GM18867 (cell line): ENCODE measurements around the gene FRG2C.
"Not testable (repeated sequence)": the region's sequence is repeated elsewhere in the genome, so short reads cannot be mapped to it uniquely, and the experiment has no call there.

Experiments used
- ATAC-seq: cut with Tn5 transposase; IDR thresholded peaks from one replicate; pipeline ENCODE4 v1.9.1; 2021; ENCODE audit warnings: mild to moderate bottlenecking, moderate library complexity; ENCODE audit not compliant: unreplicated experiment

The FRG2C gene

DNA sequence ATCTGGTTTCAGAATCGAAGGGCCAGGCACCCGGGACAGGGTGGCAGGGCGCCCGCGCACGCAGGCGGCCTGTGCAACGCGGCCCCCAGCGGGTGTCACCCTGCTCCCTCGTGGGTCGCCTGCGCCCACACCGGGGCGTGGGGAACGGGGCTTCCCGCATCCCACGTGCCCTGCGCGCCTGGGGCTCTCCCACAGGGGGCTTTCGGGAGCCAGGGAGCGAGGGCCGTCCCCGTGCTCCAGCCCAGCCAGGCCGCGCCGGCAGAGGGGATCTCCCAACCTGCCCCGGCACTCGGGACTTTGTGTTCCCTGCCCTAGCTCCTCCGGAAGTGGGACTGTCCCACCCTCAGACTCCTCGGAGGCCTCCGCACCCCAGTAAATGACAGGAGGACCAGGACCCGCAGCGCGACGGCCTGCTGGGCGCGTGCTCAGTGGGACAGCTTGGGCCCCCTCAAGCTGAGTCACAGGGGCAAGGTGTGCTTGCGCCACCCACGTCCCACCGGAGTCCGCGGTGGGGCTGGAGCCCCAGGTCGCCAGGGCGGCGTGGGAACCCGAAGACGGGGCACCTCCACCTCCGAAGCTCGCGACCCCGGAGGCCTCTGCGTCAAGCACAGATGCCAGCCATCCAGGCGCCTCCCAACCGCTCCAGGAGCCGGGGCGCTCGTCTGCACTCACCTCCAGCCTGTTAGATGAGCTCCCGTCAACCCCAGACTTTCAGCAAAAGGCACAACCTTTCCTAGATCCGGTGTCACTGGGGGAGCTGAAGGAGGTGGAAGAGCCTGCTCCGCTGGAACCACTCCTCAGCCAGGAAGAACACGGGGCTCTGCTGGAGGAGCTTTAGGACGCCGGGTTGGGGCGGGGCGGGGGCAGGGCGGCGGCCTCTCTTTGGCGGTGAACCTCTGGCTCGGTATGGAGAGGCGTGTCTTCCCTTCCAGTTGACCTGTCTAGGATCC is 5.5 kb downstream of the FRG2C start:
- not testable (repeated sequence) for ATAC-seq

DNA sequence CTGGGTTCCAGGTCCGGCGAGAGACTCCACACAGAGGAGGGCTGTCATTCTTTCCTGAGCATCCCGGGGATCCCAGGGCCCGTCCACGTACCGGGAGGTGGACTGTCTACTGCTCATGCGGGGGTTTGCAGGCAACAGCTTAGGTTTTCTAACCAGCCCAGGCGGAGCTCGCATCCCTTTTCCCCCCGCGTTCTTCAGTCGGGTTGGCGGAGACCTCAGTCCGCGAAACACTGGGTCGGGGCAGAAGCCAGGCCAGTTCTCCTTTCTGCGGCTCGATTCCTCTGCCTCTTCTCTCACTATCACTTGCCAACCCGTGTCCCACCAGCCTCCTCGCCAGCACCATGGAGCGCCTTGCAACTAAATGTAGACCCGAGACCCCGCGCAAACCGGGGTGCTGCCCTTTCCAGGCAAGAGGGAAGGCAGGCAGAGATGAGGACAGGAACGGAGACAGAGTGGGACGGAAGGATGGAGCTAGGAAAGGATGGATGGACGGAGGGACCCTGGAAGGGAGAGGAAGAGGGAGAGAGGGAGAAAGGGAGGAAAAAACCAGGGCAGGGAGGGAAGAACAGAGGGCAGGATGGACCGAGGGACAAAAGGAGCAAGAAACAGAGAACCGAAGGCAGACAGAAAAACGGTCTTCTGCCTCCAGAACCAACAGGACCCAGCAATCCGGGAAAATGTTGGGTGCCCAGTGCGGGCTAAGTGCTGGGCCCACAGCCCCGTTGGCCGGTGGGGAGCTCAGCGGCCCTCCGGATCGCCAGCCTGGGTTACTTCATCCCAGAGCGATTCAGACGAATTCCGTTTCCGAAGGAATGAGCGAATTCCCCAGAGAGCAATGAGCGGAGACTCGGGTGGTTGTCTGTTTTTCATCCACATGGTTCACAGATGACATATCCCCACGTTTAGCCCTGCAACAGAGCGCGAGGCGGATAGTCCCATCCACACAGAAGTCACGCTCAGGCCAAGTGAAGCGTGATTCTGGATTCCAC is 6.5 kb downstream of the FRG2C start:
- ATAC-seq = not testable (repeated sequence)

DNA sequence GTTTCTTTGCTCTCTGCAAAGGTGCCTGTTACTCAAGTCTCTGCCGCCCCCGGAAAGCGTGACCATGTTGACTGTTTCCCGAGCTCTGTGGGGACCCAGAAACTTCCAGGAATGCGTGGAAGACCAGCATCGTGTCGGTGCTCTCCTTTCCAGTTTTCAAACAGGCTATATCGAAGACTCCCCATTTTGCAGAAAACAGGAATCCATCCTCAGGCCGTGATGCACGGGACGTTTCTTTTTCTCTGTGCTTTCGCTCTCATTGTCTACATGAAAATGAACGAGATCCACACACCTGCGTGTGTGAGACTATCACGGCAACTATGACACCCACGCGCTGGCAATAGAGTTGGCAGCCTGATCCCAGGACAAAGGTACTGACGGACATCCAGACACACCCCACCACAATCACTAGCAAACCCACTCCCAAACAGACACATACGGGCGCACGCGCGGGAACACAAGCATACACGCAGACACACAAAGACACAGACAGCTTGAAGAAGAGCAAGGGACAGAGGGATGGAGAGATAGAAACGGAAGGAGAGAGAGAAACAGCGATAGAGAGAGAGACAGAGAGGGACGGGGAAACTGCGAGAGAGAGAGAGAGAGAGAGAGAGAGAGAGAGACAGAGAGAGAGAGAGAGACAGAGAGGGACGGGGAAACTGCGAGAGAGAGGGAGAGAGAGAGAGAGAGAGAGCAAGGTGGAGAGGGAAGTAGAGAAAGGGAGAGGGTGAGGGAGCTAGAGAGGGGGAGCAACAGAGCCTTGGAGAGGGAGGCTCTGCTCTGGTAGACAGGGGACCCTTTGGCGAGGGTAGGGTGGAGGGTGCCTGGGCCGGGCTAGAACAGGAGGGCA is 7.4 kb downstream of the FRG2C start:
- ATAC-seq = not testable (repeated sequence)

DNA sequence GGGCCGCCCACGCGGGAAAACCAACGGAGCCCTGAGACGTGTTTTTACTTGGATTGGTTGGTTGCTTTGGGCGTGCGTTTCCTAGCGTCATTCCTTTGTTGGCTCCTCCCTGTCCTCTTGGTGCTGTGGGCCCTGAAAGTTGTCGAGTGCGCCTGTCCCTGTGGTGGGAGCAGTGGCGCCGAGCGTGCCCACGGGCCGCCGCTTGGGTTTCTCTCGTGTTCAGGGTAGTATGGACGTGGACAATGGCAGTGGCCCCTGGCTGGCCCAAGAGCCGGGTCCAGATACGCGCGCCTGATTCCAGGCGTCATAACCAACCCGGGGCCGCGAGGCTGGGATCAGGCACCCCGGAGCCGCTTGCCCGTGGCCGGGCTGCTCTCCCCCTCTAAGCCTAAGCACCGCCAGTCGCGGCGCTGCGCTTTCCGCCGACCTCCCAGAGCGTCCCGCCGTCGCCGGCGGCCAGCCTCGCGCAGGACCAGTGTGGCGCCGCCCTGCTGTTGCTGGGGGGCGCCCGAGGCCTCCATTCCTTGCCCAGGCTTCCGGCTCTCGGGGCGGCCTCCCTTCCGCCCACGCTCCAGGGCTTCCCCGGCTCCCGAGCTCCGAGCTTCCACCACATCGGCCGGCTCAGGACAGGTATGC is 8.1 kb downstream of the FRG2C start:
- not testable (repeated sequence) for ATAC-seq

DNA sequence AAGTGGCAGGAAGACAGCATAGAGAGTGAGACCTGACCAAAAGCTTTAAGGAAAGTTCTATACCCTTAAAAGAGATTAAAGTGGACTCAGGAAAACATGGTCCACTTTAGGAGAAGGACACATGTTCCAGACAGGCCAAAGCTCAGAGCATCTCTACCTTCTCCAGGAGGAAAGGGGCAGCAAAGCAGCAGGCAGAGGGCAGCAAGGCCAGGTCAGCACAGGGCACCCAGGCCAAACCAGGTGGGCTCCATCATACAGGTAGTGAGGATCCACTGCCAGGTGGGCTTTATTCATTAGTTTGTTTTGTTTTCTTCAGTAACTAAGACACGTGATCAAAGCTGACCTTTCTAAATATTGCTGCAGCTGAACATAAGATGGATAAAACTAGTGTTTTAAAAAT is 19.8 kb downstream of the FRG2C start:
- ATAC-seq = not testable (repeated sequence)

DNA sequence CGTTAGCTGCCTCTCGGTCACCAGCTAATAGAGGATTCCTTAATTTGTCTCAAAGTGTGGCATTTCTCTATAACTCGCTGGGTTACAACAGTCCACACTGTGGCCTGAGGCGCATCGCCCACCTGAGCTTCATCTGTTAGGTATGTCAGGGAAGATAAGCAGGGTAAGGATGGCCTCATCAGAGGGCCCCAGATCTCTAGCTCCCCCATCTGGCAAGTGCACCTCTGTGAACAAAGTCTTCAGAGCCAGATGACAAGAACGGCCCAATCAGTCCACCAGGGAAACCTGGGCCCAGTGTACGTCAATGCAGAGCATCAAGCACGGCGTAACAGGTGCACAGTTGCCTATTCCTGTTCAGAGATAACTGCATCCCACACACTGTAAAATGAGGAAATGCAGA is 23.2 kb downstream of the FRG2C start:
- ATAC-seq = no peak

DNA sequence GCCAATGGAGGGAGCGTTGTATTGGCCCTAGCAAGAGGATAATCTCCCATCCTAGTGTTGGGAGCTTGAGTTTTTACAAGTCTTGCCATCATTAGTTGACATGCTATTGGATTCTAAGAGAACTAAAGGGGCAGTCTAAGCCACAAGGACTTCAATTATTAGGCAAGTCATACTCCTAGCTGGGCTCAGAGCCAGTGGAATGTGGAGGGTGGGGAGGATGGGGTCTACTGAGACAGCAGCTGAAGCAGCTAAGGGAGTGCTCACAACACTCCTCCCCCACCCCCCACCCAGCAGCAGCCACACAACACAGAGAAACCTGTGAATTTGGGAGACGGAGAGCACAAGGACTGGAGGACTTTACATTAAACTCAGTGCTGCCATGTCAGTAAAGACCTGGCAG is 27.9 kb downstream of the FRG2C start:
- no peak for ATAC-seq
